D721Med (cell line): ENCODE measurements around the gene ITGB5.

Source experiments
- DNase-seq: peaks from one replicate; pipeline ENCODE4 v3.0.0; 2011; ENCODE audit warnings: low spot score; ENCODE audit not compliant: insufficient read length
- FAIRE-seq: peaks from 2 replicates; lab custom pipeline; 2011; peaks lifted over from hg19 to GRCh38; lab: Jason Lieb, UNC
- CTCF ChIP-seq: IDR thresholded peaks from 2 replicates; pipeline ENCODE4 v1.5.1; 2012; ENCODE audit warnings: mild to moderate bottlenecking, control low read depth; ENCODE audit not compliant: insufficient read depth; ENCODE audit errors: missing control alignments

ITGB5 gene

GRCh38 chr3:124851136-124851535 is 36.0 kb downstream of the ITGB5 start:
- FAIRE-seq: no peak
- DNase-seq: no peak
- no peak for TF ChIP-seq CTCF

DNA sequence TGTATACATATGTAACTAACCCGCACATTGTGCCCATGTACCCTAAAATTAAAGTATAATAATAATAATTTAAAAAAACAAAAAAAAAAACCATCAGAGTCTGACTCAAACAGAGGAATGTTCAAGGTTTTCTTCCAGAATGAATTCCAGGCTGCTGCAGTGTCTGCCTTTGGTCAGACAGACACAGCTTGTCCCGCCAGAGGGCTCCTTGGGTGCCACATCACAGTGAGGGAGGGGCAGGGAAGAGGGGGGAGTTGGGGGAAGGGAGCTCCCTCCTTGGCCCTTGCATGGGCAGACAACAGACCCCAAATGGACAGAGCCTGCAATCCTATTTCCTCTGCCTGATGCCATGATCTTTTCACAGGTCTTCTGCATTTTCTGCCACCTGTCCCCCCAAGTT is 36.5 kb downstream of the ITGB5 start:
- FAIRE-seq (no peak), DNase-seq (no peak)
- no peak for TF ChIP-seq CTCF

DNA sequence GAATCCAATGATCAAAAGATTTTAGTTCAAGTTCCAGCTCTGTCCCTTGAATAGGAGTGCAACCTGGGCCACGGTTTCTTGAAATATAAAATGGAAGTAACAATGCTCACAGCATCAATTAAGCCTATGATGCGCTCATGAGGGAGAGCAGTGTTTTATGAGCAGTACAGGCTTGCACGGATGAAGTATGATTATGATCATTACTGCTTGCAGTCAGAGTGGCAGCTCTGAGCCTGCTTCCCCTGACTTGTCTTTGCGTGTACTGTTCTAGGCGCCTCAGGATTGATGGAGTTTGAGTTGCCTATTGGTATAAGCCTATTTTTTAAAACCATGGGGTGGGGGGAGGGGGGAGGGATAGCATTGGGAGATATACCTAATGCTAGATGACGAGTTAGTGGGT is 37.0 kb downstream of the ITGB5 start:
- TF ChIP-seq CTCF: no peak
- DNase-seq (no peak), FAIRE-seq (no peak)

- DNase-seq (no peak), FAIRE-seq (no peak)
- TF ChIP-seq CTCF: no peak
Observed at GRCh38 chr3:124848300-124848699, 38.9 kb downstream of the ITGB5 start.

GRCh38 chr3:124847863-124848262 is 39.3 kb downstream of the ITGB5 start:
- TF ChIP-seq CTCF: no peak
- no peak for DNase-seq

DNA sequence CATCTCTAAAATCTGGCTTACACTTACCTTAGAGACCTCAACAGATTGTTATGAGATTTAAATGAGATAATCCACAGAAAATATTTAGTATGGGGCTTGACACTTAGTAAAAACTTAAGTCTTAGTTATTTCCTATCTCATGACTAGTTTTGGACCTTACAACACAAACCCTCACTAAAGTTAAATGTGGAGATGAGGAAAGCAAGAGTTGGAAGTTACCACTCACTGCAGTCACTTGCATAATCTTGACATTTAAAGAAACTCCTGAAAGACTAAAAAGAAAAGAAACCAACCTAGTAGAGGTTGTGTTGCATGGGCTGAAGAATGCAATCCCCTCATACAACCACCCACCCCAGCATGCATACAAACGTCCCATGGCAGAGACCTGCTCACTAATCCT is 40.1 kb downstream of the ITGB5 start:
- no peak for TF ChIP-seq CTCF
- FAIRE-seq (no peak), DNase-seq (no peak)

More at GRCh38 chr3:124847863-124848262, 39.3 kb downstream of the ITGB5 start:
- no peak for FAIRE-seq

- FAIRE-seq (no peak), DNase-seq (no peak)
- no peak for TF ChIP-seq CTCF
Observed at GRCh38 chr3:124846189-124846588, 41.0 kb downstream of the ITGB5 start.
